ENCODE results near the gene SREK1IP1. TPM values are rescaled to one million over a fixed set of nuclear protein-coding genes. Genes with fewer than 3 reads are reported as not detected.

SREK1IP1 gene
- 15.3 and 16.6 TPM in 2 replicates for polyA plus RNA-seq (2013)

DNA sequence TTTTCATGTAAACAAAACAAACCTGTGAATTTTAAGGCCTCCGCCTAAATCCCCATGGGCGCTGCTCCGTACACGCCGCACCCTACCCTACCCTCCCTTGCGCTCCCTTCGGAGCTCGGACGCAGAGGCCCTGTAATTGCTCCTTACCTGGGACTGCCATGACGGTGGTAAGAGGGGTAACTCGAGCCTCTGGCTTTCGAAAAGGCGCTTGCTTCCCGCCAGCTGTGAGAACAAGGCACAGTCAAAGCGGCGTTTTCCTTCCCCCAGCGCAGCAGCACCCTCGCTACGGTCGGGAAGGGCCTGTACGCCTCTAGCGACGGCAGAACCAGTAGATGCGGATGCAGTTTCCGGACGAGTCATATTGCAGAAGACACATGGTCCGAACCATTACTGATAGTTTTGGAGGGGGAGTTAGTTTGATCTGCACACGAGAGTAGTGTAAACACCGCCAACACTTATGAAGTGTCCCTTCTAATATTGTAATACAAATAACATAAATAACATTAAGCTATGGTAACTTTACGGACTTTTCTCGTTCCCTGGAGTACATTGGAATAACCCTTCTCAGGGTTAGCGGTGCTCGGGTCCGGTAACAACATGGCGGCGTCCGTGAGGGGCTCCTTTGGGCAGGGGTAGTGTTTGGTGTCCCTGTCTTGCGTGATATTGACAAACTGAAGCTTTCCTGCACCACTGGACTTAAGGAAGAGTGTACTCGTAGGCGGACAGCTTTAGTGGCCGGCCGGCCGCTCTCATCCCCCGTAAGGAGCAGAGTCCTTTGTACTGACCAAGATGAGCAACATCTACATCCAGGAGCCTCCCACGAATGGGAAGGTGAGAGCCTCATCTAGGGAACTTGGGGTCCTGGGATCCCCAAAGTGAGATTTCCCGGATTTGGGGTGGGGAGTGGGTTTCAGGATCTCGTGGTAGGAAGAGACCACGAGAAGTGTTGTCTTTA lies at the start of gene SREK1IP1, which contains the start of gene CWC27:
Gene SREK1IP1, minus strand, starts transcription at position 334 of the 955 bp plus-strand sequence. Its CDS starts 174 bp downstream, at position 160.
Gene CWC27, plus strand, starts transcription at position 573 of the 955 bp plus-strand sequence. Its CDS starts 217 bp downstream, at position 790.
- H4K12ac ChIP-seq (ENCODE audit: low read depth, low read length): peak within 1 kb of the TSS; percentile 77
- DNase-seq: peak; percentile 65 to 88
- H3K23ac ChIP-seq (ENCODE audit: low read length): no peak within 1 kb of the TSS
- H3K4me2 ChIP-seq (ENCODE audit: low read length): peak within 1 kb of the TSS; percentile 80
- no peaks in the 10 kb centered on the region for H3K9me3 ChIP-seq (ENCODE audit: insufficient read depth, low read depth, low read length)
- H3K79me2 ChIP-seq (ENCODE audit: control insufficient read depth, insufficient read depth, low read length, poor library complexity): peaks cover 7% of the 10 kb centered on the region
- peak within 1 kb of the TSS; percentile 94 for H3K4me3 ChIP-seq (ENCODE audit: low read depth, low read length)
- H2BK120ac ChIP-seq (ENCODE audit: insufficient read depth, low read length, poor library complexity): peak within 1 kb of the TSS; percentile 68
- peak within 1 kb of the TSS; percentile 71 for H3K14ac ChIP-seq (ENCODE audit: low read length)
- H3K36me3 ChIP-seq (ENCODE audit: control insufficient read depth in 1 of 2, insufficient read depth in 2 of 2, low read length in 2 of 2): peaks cover 0 to 8% of the 10 kb centered on the region in 2 experiments
- H3K9ac ChIP-seq (ENCODE audit: low read length): peak within 1 kb of the TSS; percentile 93
- H3K4ac ChIP-seq (ENCODE audit: low read depth, low read length): peak within 1 kb of the TSS; percentile 80
- H2BK5ac ChIP-seq (ENCODE audit: low read depth, low read length, poor library complexity): peak within 1 kb of the TSS; percentile 28
- peak within 1 kb of the TSS; percentile 58 for H2AFZ ChIP-seq (ENCODE audit: insufficient read depth, low read length, poor library complexity)
- peak within 1 kb of the TSS; percentile 89 for H4K8ac ChIP-seq (ENCODE audit: low read depth, low read length)
- peaks cover 6% of the 10 kb centered on the region for H3K79me1 ChIP-seq (ENCODE audit: low read length)
- peak within 1 kb of the TSS; percentile 54 for H3K27ac ChIP-seq (ENCODE audit: low read depth, low read length)
- peak within 1 kb of the TSS; percentile 53 for H4K91ac ChIP-seq (ENCODE audit: low read depth, low read length)
- whole genome bisulfite sequencing (ENCODE audit: extremely low coverage, insufficient coverage, insufficient read length): no CpG with 5 or more reads among the region's 48 CpGs
- no peak within 1 kb of the TSS for H2AK5ac ChIP-seq (ENCODE audit: low read length)
- H3K4me1 ChIP-seq (ENCODE audit: control insufficient read depth in 1 of 2, insufficient read depth in 2 of 2, low read length in 2 of 2): peaks cover 4 to 6% of the 10 kb centered on the region in 2 experiments
- no peaks in the 10 kb centered on the region for H3K27me3 ChIP-seq (ENCODE audit: insufficient read depth, low read length)
- H2BK12ac ChIP-seq (ENCODE audit: low read length): no peak within 1 kb of the TSS
- peak within 1 kb of the TSS; percentile 63 for H3K18ac ChIP-seq (ENCODE audit: low read length)

DNA sequence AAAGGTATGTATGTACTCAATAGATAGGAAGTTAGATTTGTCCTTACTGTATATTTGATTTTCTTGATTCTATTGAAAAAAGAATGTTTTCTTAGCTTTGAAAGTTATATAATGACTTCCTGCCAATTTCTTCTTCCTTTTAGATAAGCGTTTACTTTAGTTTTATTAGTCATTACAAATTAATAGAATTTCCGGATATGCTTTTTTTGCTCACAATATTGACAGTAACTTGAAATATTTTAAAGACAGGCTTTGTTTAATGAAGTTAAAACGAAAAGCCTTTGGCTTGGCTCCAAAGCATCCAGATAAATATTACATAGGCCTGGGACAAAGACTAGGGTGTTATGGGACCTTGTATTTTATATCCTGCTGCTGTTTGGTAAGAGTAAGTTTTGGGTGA lies 49.8 kb upstream of the SREK1IP1 start:
- H3K14ac ChIP-seq (ENCODE audit: low read length): no peak overlapping the region
- H2BK12ac ChIP-seq (ENCODE audit: low read length): no peak overlapping the region
- no peak overlapping the region for H4K8ac ChIP-seq (ENCODE audit: low read depth, low read length)
- no peak overlapping the region for H3K18ac ChIP-seq (ENCODE audit: low read length)
- no CpG with 5 or more reads among the region's 3 CpGs for WGBS (ENCODE audit: extremely low coverage, insufficient coverage, insufficient read length)
- no peak overlapping the region for H2AK5ac ChIP-seq (ENCODE audit: low read length)
- no peak overlapping the region for H2BK120ac ChIP-seq (ENCODE audit: insufficient read depth, low read length, poor library complexity)
- H3K79me1 ChIP-seq (ENCODE audit: low read length): peaks cover 2% of the 10 kb centered on the region
- no peak overlapping the region for H2AFZ ChIP-seq (ENCODE audit: insufficient read depth, low read length, poor library complexity)
- H3K9me3 ChIP-seq (ENCODE audit: insufficient read depth, low read depth, low read length): no peaks in the 10 kb centered on the region
- no peaks in the 10 kb centered on the region for H3K36me3 ChIP-seq (ENCODE audit: control insufficient read depth in 1 of 2, insufficient read depth in 2 of 2, low read length in 2 of 2)
- H2BK5ac ChIP-seq (ENCODE audit: low read depth, low read length, poor library complexity): no peak overlapping the region
- no peak overlapping the region for H3K4me3 ChIP-seq (ENCODE audit: low read depth, low read length)
- no peak overlapping the region for H4K12ac ChIP-seq (ENCODE audit: low read depth, low read length)
- H4K91ac ChIP-seq (ENCODE audit: low read depth, low read length): no peak overlapping the region
- no peak overlapping the region for H3K4me2 ChIP-seq (ENCODE audit: low read length)
- no peaks in the 10 kb centered on the region for H3K27me3 ChIP-seq (ENCODE audit: insufficient read depth, low read length)
- H3K9ac ChIP-seq (ENCODE audit: low read length): no peak overlapping the region
- no peaks in the 10 kb centered on the region for H3K79me2 ChIP-seq (ENCODE audit: control insufficient read depth, insufficient read depth, low read length, poor library complexity)
- no peaks in the 10 kb centered on the region for H3K4me1 ChIP-seq (ENCODE audit: control insufficient read depth in 1 of 2, insufficient read depth in 2 of 2, low read length in 2 of 2)
- H3K27ac ChIP-seq (ENCODE audit: low read depth, low read length): no peak overlapping the region
- no peak overlapping the region for H3K4ac ChIP-seq (ENCODE audit: low read depth, low read length)
- no peak overlapping the region for H3K23ac ChIP-seq (ENCODE audit: low read length)
- DNase-seq: no peak

DNA sequence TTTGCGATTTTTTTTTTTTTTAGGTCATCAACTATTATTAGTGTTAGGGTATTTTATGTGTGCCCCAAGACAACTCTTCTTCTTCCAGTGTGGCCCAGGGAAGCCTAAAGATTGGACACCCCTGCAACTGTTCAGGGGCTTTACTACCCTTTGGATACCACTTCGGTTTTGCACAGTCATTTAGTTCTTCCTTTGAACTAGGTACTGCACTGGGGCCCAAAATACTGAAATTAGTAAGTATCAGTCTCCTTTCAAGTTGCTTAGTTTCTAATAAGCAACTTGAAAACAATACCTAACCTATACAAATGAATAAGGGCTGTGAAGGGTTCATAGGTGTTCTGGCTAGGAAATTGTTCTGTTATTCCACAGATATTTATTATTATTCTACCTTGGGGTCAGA lies 45.6 kb upstream of the SREK1IP1 start:
- no peak overlapping the region for H3K4ac ChIP-seq (ENCODE audit: low read depth, low read length)
- no peak overlapping the region for H3K18ac ChIP-seq (ENCODE audit: low read length)
- no peaks in the 10 kb centered on the region for H3K27me3 ChIP-seq (ENCODE audit: insufficient read depth, low read length)
- H2BK12ac ChIP-seq (ENCODE audit: low read length): no peak overlapping the region
- no CpG with 5 or more reads among the region's 2 CpGs for WGBS (ENCODE audit: extremely low coverage, insufficient coverage, insufficient read length)
- no peak overlapping the region for H3K4me2 ChIP-seq (ENCODE audit: low read length)
- no peak overlapping the region for H4K8ac ChIP-seq (ENCODE audit: low read depth, low read length)
- no peak overlapping the region for H2AFZ ChIP-seq (ENCODE audit: insufficient read depth, low read length, poor library complexity)
- H3K4me3 ChIP-seq (ENCODE audit: low read depth, low read length): no peak overlapping the region
- H3K79me1 ChIP-seq (ENCODE audit: low read length): no peaks in the 10 kb centered on the region
- H3K9ac ChIP-seq (ENCODE audit: low read length): no peak overlapping the region
- no peak overlapping the region for H2BK5ac ChIP-seq (ENCODE audit: low read depth, low read length, poor library complexity)
- H4K12ac ChIP-seq (ENCODE audit: low read depth, low read length): no peak overlapping the region
- DNase-seq: no peak
- no peaks in the 10 kb centered on the region for H3K79me2 ChIP-seq (ENCODE audit: control insufficient read depth, insufficient read depth, low read length, poor library complexity)
- no peaks in the 10 kb centered on the region for H3K9me3 ChIP-seq (ENCODE audit: insufficient read depth, low read depth, low read length)
- no peak overlapping the region for H3K27ac ChIP-seq (ENCODE audit: low read depth, low read length)
- no peak overlapping the region for H2BK120ac ChIP-seq (ENCODE audit: insufficient read depth, low read length, poor library complexity)
- H3K14ac ChIP-seq (ENCODE audit: low read length): no peak overlapping the region
- no peak overlapping the region for H3K23ac ChIP-seq (ENCODE audit: low read length)
- peak overlapping the region; percentile 37 for H4K91ac ChIP-seq (ENCODE audit: low read depth, low read length)
- peaks cover 0 to 2% of the 10 kb centered on the region in 2 experiments for H3K36me3 ChIP-seq (ENCODE audit: control insufficient read depth in 1 of 2, insufficient read depth in 2 of 2, low read length in 2 of 2)
- H2AK5ac ChIP-seq (ENCODE audit: low read length): no peak overlapping the region
- H3K4me1 ChIP-seq (ENCODE audit: control insufficient read depth in 1 of 2, insufficient read depth in 2 of 2, low read length in 2 of 2): no peaks in the 10 kb centered on the region

DNA sequence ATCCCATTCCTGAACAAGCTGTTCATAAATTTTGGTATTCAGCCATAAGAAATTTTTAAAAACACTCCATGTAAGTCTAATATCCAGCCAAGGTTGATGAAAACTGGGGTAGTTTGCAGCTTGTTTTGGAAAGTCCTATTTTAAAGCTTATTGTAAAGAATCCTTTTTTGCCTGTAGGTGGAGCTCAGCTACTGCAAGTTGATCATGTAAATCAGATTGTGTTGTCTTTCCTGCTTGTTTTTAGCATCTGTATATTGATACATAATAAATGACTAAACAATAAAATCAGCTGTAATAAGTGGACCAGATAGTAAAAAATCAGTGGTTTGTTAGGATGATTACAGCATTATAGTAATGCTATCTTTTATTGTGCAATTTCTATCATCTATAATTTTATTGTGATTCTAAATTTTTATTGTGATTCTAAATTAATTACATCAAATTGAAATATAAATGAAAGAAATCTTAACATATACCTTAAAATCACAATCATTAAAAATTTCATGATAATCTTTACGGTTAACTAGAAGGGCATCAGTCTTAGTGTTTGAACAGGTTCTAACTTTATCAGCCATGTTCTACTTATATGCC lies 42.7 kb upstream of the SREK1IP1 start:
- Histone ChIP-seq H4K91ac (ENCODE audit: low read depth, low read length) (no peak overlapping the region), H3K14ac (ENCODE audit: low read length) (no peak overlapping the region), H2BK120ac (ENCODE audit: insufficient read depth, low read length, poor library complexity) (no peak overlapping the region), H2AFZ (ENCODE audit: insufficient read depth, low read length, poor library complexity) (no peak overlapping the region), H4K8ac (ENCODE audit: low read depth, low read length) (no peak overlapping the region), H3K36me3 (ENCODE audit: control insufficient read depth in 1 of 2, insufficient read depth in 2 of 2, low read length in 2 of 2) (peaks cover 0 to 2% of the 10 kb centered on the region in 2 experiments), H3K4me3 (ENCODE audit: low read depth, low read length) (no peak overlapping the region), H3K27me3 (ENCODE audit: insufficient read depth, low read length) (no peaks in the 10 kb centered on the region), H3K4ac (ENCODE audit: low read depth, low read length) (no peak overlapping the region), H3K79me1 (ENCODE audit: low read length) (no peaks in the 10 kb centered on the region), H3K27ac (ENCODE audit: low read depth, low read length) (no peak overlapping the region), H3K18ac (ENCODE audit: low read length) (no peak overlapping the region), H3K79me2 (ENCODE audit: control insufficient read depth, insufficient read depth, low read length, poor library complexity) (no peaks in the 10 kb centered on the region), H2BK12ac (ENCODE audit: low read length) (no peak overlapping the region), H3K23ac (ENCODE audit: low read length) (no peak overlapping the region), H3K9me3 (ENCODE audit: insufficient read depth, low read depth, low read length) (no peaks in the 10 kb centered on the region), H3K4me1 (ENCODE audit: control insufficient read depth in 1 of 2, insufficient read depth in 2 of 2, low read length in 2 of 2) (no peaks in the 10 kb centered on the region), H3K9ac (ENCODE audit: low read length) (no peak overlapping the region), H4K12ac (ENCODE audit: low read depth, low read length) (no peak overlapping the region), H3K4me2 (ENCODE audit: low read length) (no peak overlapping the region), H2BK5ac (ENCODE audit: low read depth, low read length, poor library complexity) (no peak overlapping the region), H2AK5ac (ENCODE audit: low read length) (no peak overlapping the region)
- no CpG with 5 or more reads among the region's 1 CpG for WGBS (ENCODE audit: extremely low coverage, insufficient coverage, insufficient read length)
- DNase-seq: peak; percentile 1 to 77

All from trophoblast cell (in vitro differentiated cells and primary cell).